Esophagus squamous epithelium (tissue), 5 donors: ENCODE results near the gene KAZN. TPM values are rescaled to one million over a fixed set of nuclear protein-coding genes. Genes with fewer than 3 reads are reported as not detected.

ENCODE experiments used
- DNase-seq: peaks from one replicate; lab custom pipeline; 2025; lab: John Stamatoyannopoulos, UW
- H3K27ac ChIP-seq, 4 donors: fragments of 200-600 bp; sonication (generic); one replicate each; pipeline ENCODE4 v1.5.1; 2016 to 2019; ENCODE audit warnings: mild to moderate bottlenecking in 1 of 4
- H3K27me3 ChIP-seq, 4 donors: fragments of 200-600 bp; sonication (generic); 1 replicate in 3 of 4; 2 replicates in 1 of 4; pipeline versions ENCODE4 v1.5.1 to v1.6.0; 2017 to 2021; ENCODE audit warnings: antibody characterized with exemption in 1 of 4
- H3K36me3 ChIP-seq, 3 donors: fragments of 200-600 bp; sonication (generic); one replicate each; pipeline ENCODE4 v1.5.1; 2016 to 2019
- H3K4me1 ChIP-seq, 3 donors: fragments of 200-600 bp; sonication (generic); one replicate each; pipeline ENCODE4 v1.5.1; 2017 to 2019
- H3K4me3 ChIP-seq, 4 donors: fragments of 200-600 bp; sonication (generic); 1 replicate in 3 of 4; 2 replicates in 1 of 4; pipeline ENCODE4 v1.5.1; 2016 to 2019; ENCODE audit warnings: mild to moderate bottlenecking in 2 of 4, moderate library complexity in 1 of 4
- H3K9me3 ChIP-seq, 3 donors: fragments of 200-600 bp; sonication (generic); one replicate each; pipeline ENCODE4 v1.5.1; 2016 to 2019
- CTCF ChIP-seq, 6 experiments: fragments of 450-650 bp in 4 of 6; fragments of 200-600 bp in 2 of 6; sonication (generic) in 2 of 6; IDR thresholded peaks; one replicate each; pipeline ENCODE4 v1.5.1; 2016 to 2019; ENCODE audit warnings: antibody characterized with exemption in 6 of 6, mild to moderate bottlenecking in 4 of 6, moderate library complexity in 4 of 6
- POLR2A ChIP-seq, 4 donors: fragments of 450-650 bp; IDR thresholded peaks; one replicate each; pipeline ENCODE4 v1.6.1; 2017; ENCODE audit warnings: antibody characterized with exemption in 4 of 4, mild to moderate bottlenecking in 4 of 4, moderate library complexity in 3 of 4
- WGBS, 2 donors: methylation state at CpG; one replicate each; pipeline ENCODE4 v1.1.5; 2018; 5-methylcytosine and 5-hydroxymethylcytosine counted together
- intact Hi-C: fragments of 100-400 bp; cut with DNase I; formaldehyde crosslinking; loops from one replicate; pipeline ENCODE4 v1.15.0; 2022
- total RNA-seq, 4 donors: library from RNA; depleted of rRNA; stranded (reverse); fragments of >200 nt; gene quantifications; one replicate each; pipeline ENCODE4 v1.1.0, GENCODE V29; 2016
- donor health status: DM: yes; HTN: yes; CAD: no.

KAZN gene
- total RNA-seq, 4 donors from 2014 or later = 25.0 to 54.5 (median 30.8) TPM

GRCh38 chr1:14605945-14606344, 7.5 kb downstream of the KAZN start:
- Histone ChIP-seq H3K36me3 (no peaks in the 10 kb centered on the region), H3K4me3 (no peak overlapping the region), H3K27me3 (peaks cover 0 to 45% (median 0%) of the 10 kb centered on the region in 4 donors), H3K27ac (no peak overlapping the region), H3K9me3 (no peaks in the 10 kb centered on the region), H3K4me1 (peaks cover 0 to 22% (median 4%) of the 10 kb centered on the region in 3 donors)
- intact Hi-C loops = no loop called here
- TF ChIP-seq POLR2A (IDR thresholded peaks at IDR 0.05) (no peak), CTCF (IDR thresholded peaks at IDR 0.05) (no peak)
- no peak for DNase-seq
- WGBS, 2 donors = 56 to 92% methylated on average over 1 of the region's 1 CpG

- WGBS, 2 donors = 0% methylated on average over 1 of the region's 1 CpG
- peak in 2 of 6 experiments; percentile 28 to 35 for TF ChIP-seq CTCF (IDR thresholded peaks at IDR 0.05)
- TF ChIP-seq POLR2A (IDR thresholded peaks at IDR 0.05) = no peak
- no peaks in the 10 kb centered on the region for H3K9me3 ChIP-seq
- intact Hi-C loops = no loop called here
- H3K27ac ChIP-seq = no peak overlapping the region
- peaks cover 0 to 15% (median 4%) of the 10 kb centered on the region in 3 donors for H3K4me1 ChIP-seq
- no peak overlapping the region for H3K4me3 ChIP-seq
- DNase-seq = no peak
- peaks cover 0 to 38% (median 0%) of the 10 kb centered on the region in 4 donors for H3K27me3 ChIP-seq
- H3K36me3 ChIP-seq = no peaks in the 10 kb centered on the region
Observed at GRCh38 chr1:14606632-14607031, 8.1 kb downstream of the KAZN start.

- peaks cover 0 to 8% (median 4%) of the 10 kb centered on the region in 3 donors for H3K4me1 ChIP-seq
- H3K9me3 ChIP-seq = no peaks in the 10 kb centered on the region
- DNase-seq = no peak
- no peaks in the 10 kb centered on the region for H3K36me3 ChIP-seq
- no peak overlapping the region for H3K4me3 ChIP-seq
- no peak overlapping the region for H3K27ac ChIP-seq
- TF ChIP-seq POLR2A (IDR thresholded peaks at IDR 0.05) = no peak
- intact Hi-C loops = no loop called here
- peaks cover 0 to 31% (median 0%) of the 10 kb centered on the region in 4 donors for H3K27me3 ChIP-seq
- WGBS, 2 donors = 79 to 81% methylated on average over 4 to 5 of the region's 5 CpGs
Observed at GRCh38 chr1:14607295-14607694, 8.8 kb downstream of the KAZN start.

- Histone ChIP-seq H3K4me1 (no peaks in the 10 kb centered on the region), H3K4me3 (no peak overlapping the region), H3K9me3 (no peaks in the 10 kb centered on the region), H3K27ac (no peak overlapping the region), H3K27me3 (peaks cover 0 to 24% (median 0%) of the 10 kb centered on the region in 4 donors), H3K36me3 (no peaks in the 10 kb centered on the region)
- intact Hi-C loops = no loop called here
- TF ChIP-seq POLR2A (IDR thresholded peaks at IDR 0.05) (no peak), CTCF (IDR thresholded peaks at IDR 0.05) (peak in 2 of 6 experiments; percentile 15 to 36)
- 87 to 95% methylated on average over 3 of the region's 3 CpGs for WGBS, 2 donors
- no peak for DNase-seq
Observed at GRCh38 chr1:14608308-14608707, 9.8 kb downstream of the KAZN start.

- H3K27me3 ChIP-seq = peaks cover 0 to 10% (median 0%) of the 10 kb centered on the region in 4 donors
- no peak overlapping the region for H3K27ac ChIP-seq
- no peaks in the 10 kb centered on the region for H3K36me3 ChIP-seq
- H3K4me3 ChIP-seq = no peak overlapping the region
- intact Hi-C loops = no loop called here
- TF ChIP-seq POLR2A (IDR thresholded peaks at IDR 0.05) (no peak), CTCF (IDR thresholded peaks at IDR 0.05) (no peak)
- WGBS, 2 donors = 87 to 90% methylated on average over 4 of the region's 4 CpGs
- no peak for DNase-seq
- no peaks in the 10 kb centered on the region for H3K4me1 ChIP-seq
- no peaks in the 10 kb centered on the region for H3K9me3 ChIP-seq
Observed at GRCh38 chr1:14610761-14611160, 12.3 kb downstream of the KAZN start.

GRCh38 chr1:14611792-14612191, 13.3 kb downstream of the KAZN start:
- Histone ChIP-seq H3K4me1 (no peaks in the 10 kb centered on the region), H3K9me3 (no peaks in the 10 kb centered on the region), H3K4me3 (no peak overlapping the region), H3K36me3 (no peaks in the 10 kb centered on the region), H3K27me3 (peaks cover 0 to under 1% (median 0%) of the 10 kb centered on the region in 4 donors), H3K27ac (no peak overlapping the region)
- no peak for TF ChIP-seq POLR2A (IDR thresholded peaks at IDR 0.05)
- TF ChIP-seq CTCF (IDR thresholded peaks at IDR 0.05) = no peak
- no peak for DNase-seq
- intact Hi-C loops = no loop called here
- WGBS, 2 donors = 87 to 89% methylated on average over 3 of the region's 3 CpGs
